ENCODE results near the gene ACTA1. TPM values are rescaled to one million over a fixed set of nuclear protein-coding genes. Genes with fewer than 3 reads are reported as not detected.

The ACTA1 gene
- total and polyA plus RNA-seq, 10 of the 15 experiments (the other 5 are each of a cell fraction or from before 2014, with no cell fraction given) = 0.05 to 0.35 (median 0.12) TPM; not detected in 7

DNA sequence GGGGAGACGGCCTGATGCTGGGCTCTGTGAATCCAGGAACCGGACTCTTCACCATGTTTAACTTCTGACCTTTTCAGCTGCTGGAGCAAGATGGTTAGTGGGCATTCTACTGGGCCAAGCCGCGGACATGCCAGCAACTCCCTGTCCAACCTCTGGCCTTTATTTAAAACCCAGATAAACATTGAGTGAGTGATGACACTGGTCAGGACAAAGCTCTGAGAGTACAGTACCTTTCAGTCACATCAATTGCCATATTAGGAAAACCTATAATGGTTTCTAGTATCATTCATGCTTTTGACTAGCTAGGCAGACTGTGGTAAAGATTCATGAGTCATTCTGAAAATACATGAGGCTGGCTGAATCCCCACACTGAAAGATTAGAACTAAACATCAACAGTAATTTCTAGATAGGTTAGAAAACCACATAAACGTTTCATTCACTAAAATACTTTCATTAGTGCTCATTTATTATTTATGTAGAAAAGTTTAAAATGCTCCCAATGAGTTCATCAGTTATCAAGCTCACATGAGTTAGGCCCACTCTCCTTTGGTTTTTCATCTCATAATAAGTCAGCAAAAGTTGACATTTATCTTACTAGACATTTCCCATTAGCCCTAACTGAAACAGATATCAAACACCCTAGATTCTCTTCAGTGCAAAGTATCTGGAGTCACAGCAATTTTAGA is 7.1 kb upstream of the ACTA1 start (continued):
- TF ChIP-seq, protein P1, sequence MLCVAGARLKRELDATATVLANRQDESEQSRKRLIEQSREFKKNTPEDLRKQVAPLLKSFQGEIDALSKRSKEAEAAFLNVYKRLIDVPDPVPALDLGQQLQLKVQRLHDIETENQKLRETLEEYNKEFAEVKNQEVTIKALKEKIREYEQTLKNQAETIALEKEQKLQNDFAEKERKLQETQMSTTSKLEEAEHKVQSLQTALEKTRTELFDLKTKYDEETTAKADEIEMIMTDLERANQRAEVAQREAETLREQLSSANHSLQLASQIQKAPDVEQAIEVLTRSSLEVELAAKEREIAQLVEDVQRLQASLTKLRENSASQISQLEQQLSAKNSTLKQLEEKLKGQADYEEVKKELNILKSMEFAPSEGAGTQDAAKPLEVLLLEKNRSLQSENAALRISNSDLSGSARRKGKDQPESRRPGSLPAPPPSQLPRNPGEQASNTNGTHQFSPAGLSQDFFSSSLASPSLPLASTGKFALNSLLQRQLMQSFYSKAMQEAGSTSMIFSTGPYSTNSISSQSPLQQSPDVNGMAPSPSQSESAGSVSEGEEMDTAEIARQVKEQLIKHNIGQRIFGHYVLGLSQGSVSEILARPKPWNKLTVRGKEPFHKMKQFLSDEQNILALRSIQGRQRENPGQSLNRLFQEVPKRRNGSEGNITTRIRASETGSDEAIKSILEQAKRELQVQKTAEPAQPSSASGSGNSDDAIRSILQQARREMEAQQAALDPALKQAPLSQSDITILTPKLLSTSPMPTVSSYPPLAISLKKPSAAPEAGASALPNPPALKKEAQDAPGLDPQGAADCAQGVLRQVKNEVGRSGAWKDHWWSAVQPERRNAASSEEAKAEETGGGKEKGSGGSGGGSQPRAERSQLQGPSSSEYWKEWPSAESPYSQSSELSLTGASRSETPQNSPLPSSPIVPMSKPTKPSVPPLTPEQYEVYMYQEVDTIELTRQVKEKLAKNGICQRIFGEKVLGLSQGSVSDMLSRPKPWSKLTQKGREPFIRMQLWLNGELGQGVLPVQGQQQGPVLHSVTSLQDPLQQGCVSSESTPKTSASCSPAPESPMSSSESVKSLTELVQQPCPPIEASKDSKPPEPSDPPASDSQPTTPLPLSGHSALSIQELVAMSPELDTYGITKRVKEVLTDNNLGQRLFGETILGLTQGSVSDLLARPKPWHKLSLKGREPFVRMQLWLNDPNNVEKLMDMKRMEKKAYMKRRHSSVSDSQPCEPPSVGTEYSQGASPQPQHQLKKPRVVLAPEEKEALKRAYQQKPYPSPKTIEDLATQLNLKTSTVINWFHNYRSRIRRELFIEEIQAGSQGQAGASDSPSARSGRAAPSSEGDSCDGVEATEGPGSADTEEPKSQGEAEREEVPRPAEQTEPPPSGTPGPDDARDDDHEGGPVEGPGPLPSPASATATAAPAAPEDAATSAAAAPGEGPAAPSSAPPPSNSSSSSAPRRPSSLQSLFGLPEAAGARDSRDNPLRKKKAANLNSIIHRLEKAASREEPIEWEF (IDR thresholded peaks at IDR 0.05; ENCODE audit: insufficient replicate concordance, low read depth, low read length) = no peak
- no peak for TF ChIP-seq SMAD1 (IDR thresholded peaks at IDR 0.05; ENCODE audit: low read depth, partially characterized antibody)
- peak; percentile 96 for TF ChIP-seq ZNF24 (IDR thresholded peaks at IDR 0.05)
- TF ChIP-seq CEBPB (IDR thresholded peaks at IDR 0.05; ENCODE audit: borderline replicate concordance in 1 of 2, low read depth in 2 of 2, low read length in 2 of 2) = peak in 1 of 2 experiments; percentile 97; a peak in 1 of 4 replicates
- TF ChIP-seq, protein P2, sequence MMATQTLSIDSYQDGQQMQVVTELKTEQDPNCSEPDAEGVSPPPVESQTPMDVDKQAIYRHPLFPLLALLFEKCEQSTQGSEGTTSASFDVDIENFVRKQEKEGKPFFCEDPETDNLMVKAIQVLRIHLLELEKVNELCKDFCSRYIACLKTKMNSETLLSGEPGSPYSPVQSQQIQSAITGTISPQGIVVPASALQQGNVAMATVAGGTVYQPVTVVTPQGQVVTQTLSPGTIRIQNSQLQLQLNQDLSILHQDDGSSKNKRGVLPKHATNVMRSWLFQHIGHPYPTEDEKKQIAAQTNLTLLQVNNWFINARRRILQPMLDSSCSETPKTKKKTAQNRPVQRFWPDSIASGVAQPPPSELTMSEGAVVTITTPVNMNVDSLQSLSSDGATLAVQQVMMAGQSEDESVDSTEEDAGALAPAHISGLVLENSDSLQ (IDR thresholded peaks at IDR 0.05) = peak; percentile 79
- TF ChIP-seq CHD1 (IDR thresholded peaks at IDR 0.05; ENCODE audit: low read depth, low read length) = no peak
- no peak for TF ChIP-seq POLR2AphosphoS5 (IDR thresholded peaks at IDR 0.05; ENCODE audit: low read length)
- TF ChIP-seq FOXK2 (IDR thresholded peaks at IDR 0.05) = no peak
- TF ChIP-seq ZZZ3 (IDR thresholded peaks at IDR 0.05; ENCODE audit: control insufficient read depth, insufficient read length, low read depth) = no peak
- no peak for TF ChIP-seq POLR2A (IDR thresholded peaks at IDR 0.05; ENCODE audit: low read depth, low read length)
- no peak for TF ChIP-seq NRF1 (conservative IDR thresholded peaks at IDR 0.05; ENCODE audit: low read depth, low read length)
- TF ChIP-seq ZSCAN29 (IDR thresholded peaks at IDR 0.05) = no peak
- no peak for TF ChIP-seq NFXL1 (IDR thresholded peaks at IDR 0.05; ENCODE audit: borderline replicate concordance)
- TF ChIP-seq, protein P3, sequence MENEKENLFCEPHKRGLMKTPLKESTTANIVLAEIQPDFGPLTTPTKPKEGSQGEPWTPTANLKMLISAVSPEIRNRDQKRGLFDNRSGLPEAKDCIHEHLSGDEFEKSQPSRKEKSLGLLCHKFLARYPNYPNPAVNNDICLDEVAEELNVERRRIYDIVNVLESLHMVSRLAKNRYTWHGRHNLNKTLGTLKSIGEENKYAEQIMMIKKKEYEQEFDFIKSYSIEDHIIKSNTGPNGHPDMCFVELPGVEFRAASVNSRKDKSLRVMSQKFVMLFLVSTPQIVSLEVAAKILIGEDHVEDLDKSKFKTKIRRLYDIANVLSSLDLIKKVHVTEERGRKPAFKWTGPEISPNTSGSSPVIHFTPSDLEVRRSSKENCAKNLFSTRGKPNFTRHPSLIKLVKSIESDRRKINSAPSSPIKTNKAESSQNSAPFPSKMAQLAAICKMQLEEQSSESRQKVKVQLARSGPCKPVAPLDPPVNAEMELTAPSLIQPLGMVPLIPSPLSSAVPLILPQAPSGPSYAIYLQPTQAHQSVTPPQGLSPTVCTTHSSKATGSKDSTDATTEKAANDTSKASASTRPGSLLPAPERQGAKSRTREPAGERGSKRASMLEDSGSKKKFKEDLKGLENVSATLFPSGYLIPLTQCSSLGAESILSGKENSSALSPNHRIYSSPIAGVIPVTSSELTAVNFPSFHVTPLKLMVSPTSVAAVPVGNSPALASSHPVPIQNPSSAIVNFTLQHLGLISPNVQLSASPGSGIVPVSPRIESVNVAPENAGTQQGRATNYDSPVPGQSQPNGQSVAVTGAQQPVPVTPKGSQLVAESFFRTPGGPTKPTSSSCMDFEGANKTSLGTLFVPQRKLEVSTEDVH (IDR thresholded peaks at IDR 0.05; ENCODE audit: low read depth, partially characterized antibody) = no peak
- TF ChIP-seq KAT2A (conservative IDR thresholded peaks at IDR 0.05; ENCODE audit: control insufficient read depth, low read depth, low read length) = no peak
- no peak for TF ChIP-seq SIN3A (IDR thresholded peaks at IDR 0.05; ENCODE audit: low read depth, low read length)
- no peak for TF ChIP-seq TAF1 (IDR thresholded peaks at IDR 0.05; ENCODE audit: borderline replicate concordance, low read depth, low read length)
- TF ChIP-seq, protein P4, sequence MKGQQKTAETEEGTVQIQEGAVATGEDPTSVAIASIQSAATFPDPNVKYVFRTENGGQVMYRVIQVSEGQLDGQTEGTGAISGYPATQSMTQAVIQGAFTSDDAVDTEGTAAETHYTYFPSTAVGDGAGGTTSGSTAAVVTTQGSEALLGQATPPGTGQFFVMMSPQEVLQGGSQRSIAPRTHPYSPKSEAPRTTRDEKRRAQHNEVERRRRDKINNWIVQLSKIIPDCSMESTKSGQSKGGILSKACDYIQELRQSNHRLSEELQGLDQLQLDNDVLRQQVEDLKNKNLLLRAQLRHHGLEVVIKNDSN (IDR thresholded peaks at IDR 0.05; ENCODE audit: borderline replicate concordance, extremely low read length, insufficient read depth, low read depth, low read length) = no peak
- TF ChIP-seq NBN (IDR thresholded peaks at IDR 0.05) = peak; percentile 53; the same call in 1 of the 2 replicates
- TF ChIP-seq CREB1 (IDR thresholded peaks at IDR 0.05; ENCODE audit: low read depth) = no peak; the same call in none of the 2 replicates
- TF ChIP-seq ZNF207 (IDR thresholded peaks at IDR 0.05; ENCODE audit: borderline replicate concordance) = no peak
- TF ChIP-seq SMARCA5 (IDR thresholded peaks at IDR 0.05) = no peak

Data from GM12878 (cell line).